ENCODE measurements around the gene MFSD12. TPM values are rescaled to one million over a fixed set of nuclear protein-coding genes. Genes with fewer than 3 reads are reported as not detected.

MFSD12 gene
- total and polyA plus RNA-seq, 8 donors = 32.2 to 90.2 (median 46.7) TPM

DNA sequence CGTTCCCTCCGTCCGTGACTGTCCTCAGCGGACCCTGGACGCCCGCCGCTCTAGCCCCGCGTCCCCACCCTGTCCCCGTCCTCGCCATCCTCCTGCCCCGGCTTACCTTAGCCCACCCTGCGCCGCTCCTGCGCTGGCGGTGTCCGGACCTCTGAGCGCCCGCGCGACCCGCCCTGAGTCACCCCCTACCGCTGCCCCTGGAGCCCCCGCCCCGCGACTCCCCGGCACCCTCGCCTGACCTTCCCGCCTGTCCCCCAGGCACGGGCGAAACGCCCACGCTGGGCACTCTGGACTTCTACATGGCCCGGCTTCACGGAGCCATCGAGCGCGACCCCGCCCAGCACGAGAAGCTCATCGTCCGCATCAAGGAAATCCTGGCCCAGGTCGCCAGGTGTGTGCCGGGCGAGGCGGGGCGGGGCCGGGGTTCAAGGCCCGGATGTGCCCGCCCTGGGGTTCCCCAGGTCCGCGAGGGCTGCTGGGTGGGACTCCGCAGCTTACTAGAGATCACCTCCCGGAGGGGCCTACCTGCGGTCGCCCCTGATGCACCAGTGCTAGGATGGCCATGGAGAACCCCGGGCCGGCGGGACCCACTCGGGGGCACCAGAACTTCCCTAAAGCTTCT, 20.4 kb upstream of the MFSD12 start:
- Histone ChIP-seq H3K36me3 (peaks cover 0 to 16% of the 10 kb centered on the region in 2 donors), H3K27me3 (no peaks in the 10 kb centered on the region), H3K4me1 (peaks cover 0 to 21% of the 10 kb centered on the region in 2 donors), H3K4me3 (no peak overlapping the region), H3K9me3 (no peaks in the 10 kb centered on the region), H3K27ac (no peak overlapping the region)
- DNase-seq (peak in 1 of 4 donors; percentile 76), ATAC-seq (no peak)
- TF ChIP-seq, protein P1, sequence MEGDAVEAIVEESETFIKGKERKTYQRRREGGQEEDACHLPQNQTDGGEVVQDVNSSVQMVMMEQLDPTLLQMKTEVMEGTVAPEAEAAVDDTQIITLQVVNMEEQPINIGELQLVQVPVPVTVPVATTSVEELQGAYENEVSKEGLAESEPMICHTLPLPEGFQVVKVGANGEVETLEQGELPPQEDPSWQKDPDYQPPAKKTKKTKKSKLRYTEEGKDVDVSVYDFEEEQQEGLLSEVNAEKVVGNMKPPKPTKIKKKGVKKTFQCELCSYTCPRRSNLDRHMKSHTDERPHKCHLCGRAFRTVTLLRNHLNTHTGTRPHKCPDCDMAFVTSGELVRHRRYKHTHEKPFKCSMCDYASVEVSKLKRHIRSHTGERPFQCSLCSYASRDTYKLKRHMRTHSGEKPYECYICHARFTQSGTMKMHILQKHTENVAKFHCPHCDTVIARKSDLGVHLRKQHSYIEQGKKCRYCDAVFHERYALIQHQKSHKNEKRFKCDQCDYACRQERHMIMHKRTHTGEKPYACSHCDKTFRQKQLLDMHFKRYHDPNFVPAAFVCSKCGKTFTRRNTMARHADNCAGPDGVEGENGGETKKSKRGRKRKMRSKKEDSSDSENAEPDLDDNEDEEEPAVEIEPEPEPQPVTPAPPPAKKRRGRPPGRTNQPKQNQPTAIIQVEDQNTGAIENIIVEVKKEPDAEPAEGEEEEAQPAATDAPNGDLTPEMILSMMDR (IDR thresholded peaks at IDR 0.05) = no peak
- intact Hi-C loops (cut with DNase I) = no loop called here

DNA sequence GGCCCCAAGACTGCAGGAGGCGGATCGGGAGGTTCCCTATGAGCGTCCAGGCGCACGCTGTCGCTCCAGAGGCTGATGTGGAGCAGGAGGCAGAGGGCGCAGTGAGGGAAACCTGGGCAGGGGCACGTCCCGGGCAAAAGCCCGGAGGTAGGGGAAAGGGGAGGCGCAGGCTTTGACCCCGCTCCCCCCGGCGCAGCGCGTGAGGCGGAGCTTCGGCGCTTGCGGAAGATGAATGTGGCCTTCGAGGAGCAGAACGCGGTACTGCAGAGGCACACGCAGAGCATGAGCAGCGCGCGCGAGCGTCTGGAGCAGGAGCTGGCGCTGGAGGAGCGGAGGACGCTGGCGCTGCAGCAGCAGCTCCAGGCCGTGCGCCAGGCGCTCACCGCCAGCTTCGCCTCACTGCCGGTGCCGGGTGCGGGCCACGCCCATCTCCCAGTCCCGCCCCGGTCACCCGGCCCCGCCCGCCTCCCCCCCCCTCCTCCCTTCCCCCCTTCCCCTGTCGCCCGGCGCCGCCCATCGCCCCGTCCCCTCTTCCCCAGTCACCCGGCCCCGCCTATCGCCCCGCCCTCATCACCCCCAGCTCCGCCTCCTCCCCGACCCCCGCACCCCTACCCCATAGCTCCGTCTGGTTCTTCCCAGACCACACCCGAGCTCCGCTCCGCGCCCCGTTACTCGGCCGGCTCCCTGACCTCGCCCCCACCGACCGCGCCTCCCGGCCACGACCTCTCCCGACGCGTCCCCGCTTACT, 19.5 kb upstream of the MFSD12 start:
- H3K27ac ChIP-seq = peak overlapping the region in 1 of 2 donors; percentile 7

DNA sequence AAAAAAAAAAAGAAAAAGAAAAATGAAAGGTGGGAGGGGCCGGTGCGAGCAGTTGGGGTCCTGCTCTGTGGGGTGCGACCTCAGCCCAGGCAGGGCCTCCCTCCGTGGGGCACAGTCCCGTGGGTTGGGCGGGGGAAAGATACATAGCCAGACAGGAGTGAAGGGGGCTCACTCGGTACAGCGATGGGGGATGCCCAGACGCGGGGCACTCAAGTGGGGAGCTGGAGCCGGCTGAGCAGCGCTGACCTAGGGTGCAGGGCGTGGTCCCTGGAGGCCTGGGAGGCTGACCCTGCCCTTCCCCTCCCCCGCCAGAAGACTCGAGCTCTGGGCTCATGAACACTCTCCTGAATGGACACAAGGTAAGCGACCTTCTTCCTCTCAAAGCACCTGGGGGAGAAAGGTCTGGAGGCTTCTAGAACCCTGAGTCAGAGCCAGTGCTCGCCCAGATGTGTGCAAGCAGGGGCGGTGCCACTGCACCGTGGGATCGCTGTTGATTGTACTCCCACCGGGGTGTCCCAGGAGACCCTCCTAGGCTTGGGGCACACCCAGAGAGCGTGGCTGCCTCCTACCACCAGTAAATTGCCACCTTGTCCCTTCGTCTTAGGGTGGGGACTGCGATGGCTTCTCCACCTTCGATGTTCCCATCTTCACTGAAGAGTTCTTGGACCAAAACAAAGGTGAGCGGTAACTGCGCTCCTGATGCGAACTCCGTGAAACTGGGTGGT, 18.7 kb upstream of the MFSD12 start:
- DNase-seq (no peak), ATAC-seq (no peak)

More for the DNA sequence above, 19.5 kb upstream of the MFSD12 start:
- Histone ChIP-seq H3K9me3 (no peaks in the 10 kb centered on the region), H3K4me3 (peak overlapping the region in 1 of 2 donors; percentile 36), H3K27me3 (no peaks in the 10 kb centered on the region), H3K4me1 (peaks cover 0 to 26% of the 10 kb centered on the region in 2 donors), H3K36me3 (peaks cover 0 to 16% of the 10 kb centered on the region in 2 donors)
- ATAC-seq (no peak), DNase-seq (peak in 3 of 4 donors; percentile 54 to 86 (median 83))
- intact Hi-C loops (cut with DNase I) = no loop called here
- TF ChIP-seq, protein P1 (IDR thresholded peaks at IDR 0.05) = no peak

DNA sequence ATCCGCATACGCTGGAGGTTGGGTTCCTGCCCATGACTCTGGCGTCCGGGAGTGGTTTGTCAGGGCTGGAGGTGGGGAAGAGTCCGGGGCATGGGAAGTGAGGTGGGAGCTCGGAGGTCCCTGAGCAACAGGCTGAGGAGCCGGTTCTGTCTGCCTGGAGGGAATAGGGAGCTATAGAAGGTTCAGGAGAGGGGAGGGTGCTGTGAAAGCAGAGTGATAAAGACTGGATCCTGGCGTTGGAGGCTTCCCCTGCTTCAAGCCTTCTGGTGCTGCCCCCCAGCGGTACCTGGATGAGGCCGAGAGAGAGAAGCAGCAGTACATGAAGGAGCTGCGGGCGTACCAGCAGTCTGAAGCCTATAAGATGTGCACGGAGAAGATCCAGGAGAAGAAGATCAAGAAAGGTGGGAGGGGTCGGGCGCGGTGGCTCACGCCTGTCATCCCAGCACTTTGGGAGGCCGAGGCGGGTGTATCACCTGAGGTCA, 17.9 kb upstream of the MFSD12 start:
- Histone ChIP-seq H3K4me3 (no peak overlapping the region), H3K36me3 (peaks cover 0 to 16% of the 10 kb centered on the region in 2 donors), H3K27me3 (no peaks in the 10 kb centered on the region), H3K4me1 (peaks cover 0 to 29% of the 10 kb centered on the region in 2 donors), H3K9me3 (no peaks in the 10 kb centered on the region), H3K27ac (no peak overlapping the region)
- DNase-seq (no peak), ATAC-seq (no peak)
- intact Hi-C loops (cut with DNase I) = no loop called here
- TF ChIP-seq, protein P1 (IDR thresholded peaks at IDR 0.05) = no peak

More for the DNA sequence above, 18.7 kb upstream of the MFSD12 start:
- peaks cover 0 to 29% of the 10 kb centered on the region in 2 donors for H3K4me1 ChIP-seq
- TF ChIP-seq, protein P1 (IDR thresholded peaks at IDR 0.05) = no peak
- H3K27ac ChIP-seq = peak overlapping the region in 1 of 2 donors; percentile 7
- H3K27me3 ChIP-seq = no peaks in the 10 kb centered on the region
- H3K9me3 ChIP-seq = no peaks in the 10 kb centered on the region
- H3K4me3 ChIP-seq = peak overlapping the region in 1 of 2 donors; percentile 36
- peaks cover 0 to 16% of the 10 kb centered on the region in 2 donors for H3K36me3 ChIP-seq
- intact Hi-C loops (cut with DNase I) = no loop called here

All from left lung (tissue), 10 donors.